B cell (primary cell): ENCODE data around the gene CST1. TPM values are rescaled to one million over a fixed set of nuclear protein-coding genes. Genes with fewer than 3 reads are reported as not detected.

ENCODE experiments used
- ATAC-seq: fragments of 200-7000 bp; cut with Tn5 transposase; one replicate; pipeline ENCODE4 v1.10.0; 2021; ENCODE audit warnings: low read depth, mild to moderate bottlenecking, moderate number of reproducible peaks, moderate library complexity
- CTCF ChIA-PET: fragments of 350-600 bp; sonication (Branson Sonifier 250); formaldehyde crosslinking; loops from one replicate; lab custom pipeline; 2021; ENCODE audit warnings: antibody characterized with exemption, inconsistent platforms; lab: Charles Lee
- POLR2A ChIA-PET: fragments of 350-600 bp; sonication (Branson Sonifier 250); formaldehyde crosslinking; loops from one replicate; lab custom pipeline; 2021; ENCODE audit warnings: antibody characterized with exemption; lab: Charles Lee
- DNase-seq: peaks from one replicate; pipeline ENCODE4 v3.0.0; 2013
- H2AFZ ChIP-seq: 2 replicates; pipeline ENCODE4 v1.6.1; 2012; ENCODE audit warnings: mild to moderate bottlenecking, low read depth, low read length; ENCODE audit not compliant: insufficient read depth, poor library complexity, severe bottlenecking
- H3K27ac ChIP-seq, 2 donors: 1 replicate in 1 of 2; 2 replicates in 1 of 2; pipeline ENCODE4 v1.5.1; 2012 to 2013; ENCODE audit warnings: low read length in 2 of 2, mild to moderate bottlenecking in 2 of 2, moderate library complexity in 1 of 2
- H3K27me3 ChIP-seq, 4 experiments: fragments of 200-600 bp in 1 of 4; sonication (generic) in 1 of 4; replicated peaks in 1 of 4; 1 replicate in 2 of 4; 2 replicates in 2 of 4; pipeline versions ENCODE4 v1.6.1 to v1.7.0; 2013 to 2016; ENCODE audit warnings: low read length in 3 of 4, mild to moderate bottlenecking in 2 of 4, mixed read lengths in 1 of 4, moderate library complexity in 1 of 4; ENCODE audit not compliant: insufficient read depth in 4 of 4, control insufficient read depth in 3 of 4; ENCODE audit errors: control extremely low read depth in 1 of 4
- H3K36me3 ChIP-seq, 2 experiments: replicated peaks in 1 of 2; 1 replicate in 1 of 2; 2 replicates in 1 of 2; pipeline versions ENCODE4 v1.6.1 to v1.7.1; 2013; ENCODE audit warnings: low read length in 1 of 2; ENCODE audit not compliant: insufficient read depth in 2 of 2, control insufficient read depth in 1 of 2; ENCODE audit errors: control extremely low read depth in 1 of 2, extremely low read depth in 1 of 2
- H3K4me1 ChIP-seq, 2 donors: fragments of 200-600 bp in 1 of 2; sonication (generic) in 1 of 2; 1 replicate in 1 of 2; 2 replicates in 1 of 2; pipeline versions ENCODE4 v1.5.1 to v1.6.1; 2013 to 2017; ENCODE audit warnings: low read length in 2 of 2; ENCODE audit not compliant: control insufficient read depth in 2 of 2, insufficient read depth in 2 of 2
- H3K4me2 ChIP-seq: replicated peaks from 2 replicates; pipeline ENCODE3; 2012; ENCODE audit warnings: mild to moderate bottlenecking, low read depth, low read length; ENCODE audit not compliant: poor library complexity, severe bottlenecking
- H3K4me3 ChIP-seq, 5 experiments: fragments of 200-600 bp in 1 of 5; sonication (generic) in 1 of 5; 1 replicate in 3 of 5; 2 replicates in 2 of 5; pipeline versions ENCODE4 v1.5.1 to v1.7.0; 2011 to 2016; ENCODE audit warnings: low read length in 4 of 5, mild to moderate bottlenecking in 4 of 5, low read depth in 2 of 5, control low read depth in 1 of 5, moderate library complexity in 1 of 5; ENCODE audit not compliant: insufficient read depth in 1 of 5; ENCODE audit errors: control extremely low read depth in 1 of 5, extremely low read depth in 1 of 5
- H3K79me2 ChIP-seq: fragments of 200-600 bp; sonication (generic); one replicate; pipeline ENCODE4 v1.6.0; 2016; ENCODE audit warnings: low read length; ENCODE audit not compliant: control insufficient read depth, insufficient read depth
- H3K9ac ChIP-seq: fragments of 200-600 bp; sonication (generic); 2 replicates; pipeline ENCODE4 v1.6.1; 2017; ENCODE audit warnings: mild to moderate bottlenecking, low read length, moderate library complexity
- H3K9me3 ChIP-seq, 3 donors: one replicate each; pipeline versions ENCODE4 v1.6.1 to v1.7.1; 2013; ENCODE audit warnings: low read length in 2 of 3; ENCODE audit not compliant: control insufficient read depth in 2 of 3, insufficient read depth in 1 of 3; ENCODE audit errors: control extremely low read depth in 1 of 3
- H4K20me1 ChIP-seq: 2 replicates; pipeline ENCODE4 v1.6.0; 2012; ENCODE audit warnings: mild to moderate bottlenecking, low read length; ENCODE audit not compliant: insufficient read depth, control insufficient read depth, poor library complexity, severe bottlenecking
- H3K27ac Mint-ChIP-seq: one replicate; pipeline ENCODE4 v1.8.0; 2021; ENCODE audit warnings: mixed read lengths
- H3K27me3 Mint-ChIP-seq: one replicate; pipeline ENCODE4 v1.8.0; 2021; ENCODE audit warnings: mixed read lengths
- H3K4me1 Mint-ChIP-seq: one replicate; pipeline ENCODE4 v1.8.0; 2021; ENCODE audit warnings: mixed read lengths
- H3K4me3 Mint-ChIP-seq: one replicate; pipeline ENCODE4 v1.8.0; 2021; ENCODE audit warnings: mixed read lengths
- H3K9me3 Mint-ChIP-seq: one replicate; pipeline ENCODE4 v1.8.0; 2022; ENCODE audit warnings: mixed read lengths; ENCODE audit not compliant: insufficient read depth
- EZH2 ChIP-seq: IDR thresholded peaks from 2 replicates; pipeline ENCODE4 v1.6.1; 2012; ENCODE audit warnings: borderline replicate concordance, low read depth, mild to moderate bottlenecking, moderate library complexity, low read length; ENCODE audit not compliant: insufficient read depth, poor library complexity, severe bottlenecking
- WGBS: methylation state at CpG from one replicate; pipeline ENCODE4 v1.1.5; 2013; ENCODE audit warnings: missing lambda C conversion rate; ENCODE audit not compliant: insufficient coverage; 5-methylcytosine and 5-hydroxymethylcytosine counted together
- intact Hi-C: fragments of 100-400 bp; cut with micrococcal nuclease; formaldehyde crosslinking; loops from one replicate; pipeline ENCODE4 v1.10.0; 2022
- polyA plus RNA-seq: library from polyadenylated mRNA; depleted of rRNA; stranded (reverse); fragments of >200 nt; gene quantifications from 2 replicates; pipeline ENCODE4 v1.2.3, GENCODE V29; 2012
- total RNA-seq, 2 donors: library from RNA; stranded (reverse); fragments of 120-200 nt in 1 of 2; gene quantifications; 1 replicate in 1 of 2; 2 replicates in 1 of 2; pipeline versions ENCODE4 v1.2.3 to v1.2.4, GENCODE V29; 2013 to 2022
- TF ChIP-seq, protein P1 (sequence below): fragments of 200-600 bp; IDR thresholded peaks from one replicate; pipeline ENCODE4 v1.8.0; 2022; ENCODE audit warnings: antibody characterized with exemption, mild to moderate bottlenecking

Gene CST1
- total and polyA plus RNA-seq, 2 donors (not counting 1 experiment from before 2014, with no cell fraction given), result not detected

DNA sequence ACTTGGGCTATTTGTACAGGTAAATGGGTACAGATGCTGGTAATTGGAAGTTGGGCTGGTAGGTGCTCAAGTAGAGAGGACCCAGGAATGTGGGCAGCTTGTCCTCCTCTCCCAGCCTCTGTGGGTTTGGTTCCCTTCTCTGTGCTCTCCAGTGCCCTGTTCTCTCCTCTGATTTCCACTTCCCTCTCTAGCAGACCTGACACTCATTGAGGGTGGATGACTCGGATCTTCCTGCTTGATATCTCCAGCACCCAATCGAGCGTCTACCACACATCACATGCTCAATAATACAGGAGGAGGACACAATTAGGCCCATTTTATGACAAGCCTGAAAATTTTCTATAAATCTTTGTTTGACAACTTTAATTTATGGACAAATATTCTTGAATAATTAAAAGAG lies 23.7 kb downstream of the CST1 start:
- Mint-ChIP-seq H3K27ac (no peak overlapping the region), H3K27me3 (peaks cover 4% of the 10 kb centered on the region), H3K9me3 (no peaks in the 10 kb centered on the region), H3K4me3 (no peak overlapping the region), H3K4me1 (no peaks in the 10 kb centered on the region)
- WGBS, result 80% methylated on average over 1 of the region's 3 CpGs
- Histone ChIP-seq H3K27ac (no peak overlapping the region), H3K9ac (no peak overlapping the region), H3K4me2 (no peak overlapping the region), H3K36me3 (no peaks in the 10 kb centered on the region), H4K20me1 (no peaks in the 10 kb centered on the region), H2AFZ (no peak overlapping the region), H3K4me3 (no peak overlapping the region), H3K9me3 (no peaks in the 10 kb centered on the region), H3K27me3 (no peaks in the 10 kb centered on the region), H3K79me2 (no peaks in the 10 kb centered on the region), H3K4me1 (no peaks in the 10 kb centered on the region)
- ChIA-PET CTCF (no interaction called here), POLR2A (no interaction called here)
- intact Hi-C loops, result loop anchor here (5.0 kb wide), 1 partner anchor 75 kb away; no protein-coding TSS in a partner anchor
- TF ChIP-seq, protein P1, sequence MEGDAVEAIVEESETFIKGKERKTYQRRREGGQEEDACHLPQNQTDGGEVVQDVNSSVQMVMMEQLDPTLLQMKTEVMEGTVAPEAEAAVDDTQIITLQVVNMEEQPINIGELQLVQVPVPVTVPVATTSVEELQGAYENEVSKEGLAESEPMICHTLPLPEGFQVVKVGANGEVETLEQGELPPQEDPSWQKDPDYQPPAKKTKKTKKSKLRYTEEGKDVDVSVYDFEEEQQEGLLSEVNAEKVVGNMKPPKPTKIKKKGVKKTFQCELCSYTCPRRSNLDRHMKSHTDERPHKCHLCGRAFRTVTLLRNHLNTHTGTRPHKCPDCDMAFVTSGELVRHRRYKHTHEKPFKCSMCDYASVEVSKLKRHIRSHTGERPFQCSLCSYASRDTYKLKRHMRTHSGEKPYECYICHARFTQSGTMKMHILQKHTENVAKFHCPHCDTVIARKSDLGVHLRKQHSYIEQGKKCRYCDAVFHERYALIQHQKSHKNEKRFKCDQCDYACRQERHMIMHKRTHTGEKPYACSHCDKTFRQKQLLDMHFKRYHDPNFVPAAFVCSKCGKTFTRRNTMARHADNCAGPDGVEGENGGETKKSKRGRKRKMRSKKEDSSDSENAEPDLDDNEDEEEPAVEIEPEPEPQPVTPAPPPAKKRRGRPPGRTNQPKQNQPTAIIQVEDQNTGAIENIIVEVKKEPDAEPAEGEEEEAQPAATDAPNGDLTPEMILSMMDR, result no peak
- TF ChIP-seq EZH2, result no peak
- DNase-seq (no peak), ATAC-seq (no peak)

DNA sequence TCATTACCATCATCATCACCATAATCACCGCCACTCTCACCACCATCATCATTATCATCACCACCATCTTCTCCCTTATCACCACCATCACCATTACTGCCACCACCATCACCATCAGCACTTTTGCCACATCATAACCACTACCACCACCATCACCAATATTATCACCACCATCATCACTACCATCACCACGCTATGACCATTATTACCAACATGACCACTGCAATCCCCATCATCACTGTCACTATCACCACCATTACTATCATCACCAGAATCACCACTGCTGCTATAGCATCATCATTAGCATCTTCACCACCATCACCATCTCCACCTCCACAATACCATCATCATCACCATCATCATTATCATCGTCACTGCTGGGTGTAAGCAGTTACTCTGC lies 25.6 kb downstream of the CST1 start:
- Histone ChIP-seq H3K27ac (no peak overlapping the region), H3K4me2 (no peak overlapping the region), H3K79me2 (no peaks in the 10 kb centered on the region), H3K27me3 (no peaks in the 10 kb centered on the region), H3K4me1 (no peaks in the 10 kb centered on the region), H2AFZ (no peak overlapping the region), H3K4me3 (no peak overlapping the region), H3K9ac (no peak overlapping the region), H4K20me1 (no peaks in the 10 kb centered on the region), H3K9me3 (no peaks in the 10 kb centered on the region), H3K36me3 (no peaks in the 10 kb centered on the region)
- ChIA-PET CTCF (no interaction called here), POLR2A (no interaction called here)
- intact Hi-C loops, result loop anchor here (5.0 kb wide), 1 partner anchor 77 kb away; no protein-coding TSS in a partner anchor
- Mint-ChIP-seq H3K27ac (no peak overlapping the region), H3K4me3 (no peak overlapping the region), H3K4me1 (no peaks in the 10 kb centered on the region), H3K9me3 (no peaks in the 10 kb centered on the region), H3K27me3 (peaks cover 4% of the 10 kb centered on the region)
- no peak for DNase-seq
- ATAC-seq, result no peak
- 85% methylated on average over 2 of the region's 3 CpGs for WGBS
- TF ChIP-seq, protein P1, result no peak
- no peak for TF ChIP-seq EZH2
